MV-4-11 (cell line): Measurements from ENCODE around the gene HEPHL1.
"Not testable (repeated sequence)": the region's sequence is repeated elsewhere in the genome, so short reads cannot be mapped to it uniquely, and the experiment has no call there.

ENCODE experiments used
- DNase-seq: peaks from one replicate; lab custom pipeline; 2025; lab: John Stamatoyannopoulos, UW

Gene HEPHL1

DNA sequence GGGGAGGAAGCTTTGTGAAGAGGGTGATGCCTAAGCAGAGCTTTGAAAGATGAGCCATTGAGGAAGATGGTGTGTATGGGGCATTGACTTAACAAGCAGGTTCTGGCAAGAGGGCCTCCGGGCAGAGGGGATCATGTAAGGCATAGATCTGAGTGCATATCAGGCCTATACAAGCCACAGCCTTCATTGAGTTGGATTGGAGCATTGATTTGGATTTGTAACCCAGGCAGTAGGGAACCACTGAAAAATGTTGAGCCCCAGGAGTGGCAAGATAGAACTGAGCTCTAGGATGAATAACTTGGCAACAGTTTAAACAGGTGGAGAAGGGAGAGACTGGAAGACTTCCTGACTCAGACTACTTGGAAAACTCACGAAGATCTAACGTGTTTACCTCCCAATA is 128.9 kb downstream of the HEPHL1 start:
- DNase-seq = no peak

DNA sequence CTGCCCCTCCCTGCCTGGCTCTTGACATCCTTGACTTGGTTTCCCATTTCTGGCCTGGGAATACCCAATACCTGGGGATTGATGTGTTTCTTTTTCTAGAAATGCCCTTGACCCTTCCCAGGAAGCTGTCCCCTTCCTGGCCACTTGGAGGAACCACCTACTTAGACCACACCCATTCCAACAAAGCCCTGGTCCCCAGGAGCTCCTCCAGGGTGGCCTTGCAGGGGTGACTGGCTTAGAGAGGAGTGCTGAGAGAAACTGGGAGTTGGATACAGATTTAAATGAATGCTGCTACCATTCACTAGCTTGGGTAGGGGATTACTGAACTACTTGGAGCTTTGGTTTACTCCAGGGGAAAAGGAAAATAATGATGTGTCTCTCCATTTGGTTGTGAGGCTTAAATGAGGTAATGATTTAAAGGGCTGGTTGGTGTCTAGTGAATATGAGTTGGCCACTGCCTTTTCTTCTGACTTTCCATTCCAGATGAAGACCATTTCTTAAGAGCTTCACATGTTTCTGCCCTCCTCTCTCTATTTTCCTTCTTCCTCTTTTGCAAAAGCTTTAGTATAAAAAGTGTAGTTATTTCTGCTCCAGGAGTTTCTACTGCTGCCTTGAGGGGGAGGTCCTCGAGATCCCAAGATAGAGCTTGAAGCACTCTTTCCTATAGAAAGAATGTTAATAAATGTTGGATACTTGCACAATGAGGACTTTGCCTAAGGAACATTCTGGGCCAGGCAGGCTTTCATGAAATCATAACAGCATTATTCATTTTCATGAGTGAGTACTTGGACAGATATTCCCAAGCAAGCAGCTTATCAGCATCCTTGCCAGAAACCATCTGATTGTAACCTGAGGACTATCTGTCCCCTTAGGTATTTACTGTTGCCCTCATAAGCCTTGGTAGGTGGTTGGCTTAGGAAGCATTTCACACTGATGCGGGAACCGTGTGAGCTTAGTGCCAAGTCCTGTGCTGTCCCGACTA is 129.8 kb downstream of the HEPHL1 start:
- DNase-seq = peak; percentile 67

DNA sequence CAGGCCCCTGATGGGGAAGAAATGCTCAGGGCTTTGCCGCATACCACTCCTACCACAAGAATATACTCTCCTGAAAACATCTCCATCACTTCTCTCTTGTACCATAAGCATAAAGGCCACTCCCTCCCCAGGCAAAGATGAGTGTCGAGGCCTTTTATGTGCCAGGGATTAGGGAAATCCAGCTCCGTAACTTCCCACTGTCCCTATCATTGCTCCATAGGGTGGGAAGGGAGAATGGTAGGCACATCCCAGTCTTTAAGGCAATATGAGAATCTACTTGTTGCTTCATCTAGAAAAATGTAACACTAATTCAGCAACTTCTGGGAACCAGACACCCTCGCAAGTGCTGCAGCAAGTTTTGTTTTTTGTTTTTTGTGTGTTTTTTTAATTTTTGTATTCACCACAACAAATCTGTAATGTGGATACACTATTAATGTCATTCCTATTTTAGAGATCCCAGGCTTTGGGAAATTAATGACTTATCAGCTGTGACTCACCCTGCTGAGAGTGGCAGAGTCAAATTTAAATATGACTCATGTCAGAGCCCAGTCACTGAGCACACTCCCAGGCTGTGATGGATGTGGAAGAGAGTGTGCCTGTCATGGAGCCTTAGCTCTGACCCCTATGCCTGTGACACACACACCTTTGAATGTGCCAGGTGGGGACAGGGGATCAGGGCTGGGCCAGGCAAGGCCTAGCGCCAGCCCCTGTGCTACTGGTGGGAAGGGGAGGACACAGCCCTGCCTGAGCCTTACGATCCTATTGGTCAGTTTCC is 130.9 kb downstream of the HEPHL1 start:
- peak; percentile 55 for DNase-seq

DNA sequence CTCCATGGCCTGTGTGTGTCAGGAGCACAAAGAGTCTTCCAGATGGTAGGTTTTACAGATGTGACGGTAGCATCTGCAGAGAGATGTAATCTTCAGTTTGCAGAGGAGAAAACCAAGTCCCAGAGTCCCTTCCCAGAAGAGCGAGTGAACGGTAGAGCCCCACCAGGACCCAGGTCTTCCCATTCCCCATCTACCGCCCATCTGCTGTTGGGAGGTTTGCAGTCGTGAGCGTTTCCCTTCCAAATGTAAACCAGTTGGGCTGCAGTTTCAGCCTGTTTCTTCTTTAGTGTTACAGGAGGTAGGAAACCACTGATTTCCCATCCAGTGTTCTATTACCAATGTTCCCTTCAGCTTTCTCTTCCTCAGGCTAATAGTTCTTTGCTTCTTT is 131.5 kb downstream of the HEPHL1 start:
- no peak for DNase-seq

DNA sequence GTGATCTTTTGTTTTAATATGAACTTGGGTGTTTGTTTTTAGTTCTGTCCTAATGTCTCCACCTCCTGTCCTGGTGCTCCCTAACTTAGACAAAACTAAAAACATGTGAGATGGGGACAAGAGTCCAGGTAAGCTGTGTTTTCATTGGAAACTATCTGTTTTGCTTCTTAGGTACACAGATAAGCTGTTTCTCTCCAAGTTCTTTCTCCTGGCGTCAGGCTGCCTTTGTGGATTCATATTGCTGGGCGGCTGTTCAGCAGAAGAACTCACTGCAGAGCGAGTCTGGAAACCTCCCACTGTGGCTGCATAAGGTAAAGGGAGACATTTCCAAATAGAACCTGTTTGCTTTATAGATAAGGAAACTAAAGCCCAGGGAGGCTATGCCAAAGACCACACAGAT is 132.2 kb downstream of the HEPHL1 start:
- no peak for DNase-seq

DNA sequence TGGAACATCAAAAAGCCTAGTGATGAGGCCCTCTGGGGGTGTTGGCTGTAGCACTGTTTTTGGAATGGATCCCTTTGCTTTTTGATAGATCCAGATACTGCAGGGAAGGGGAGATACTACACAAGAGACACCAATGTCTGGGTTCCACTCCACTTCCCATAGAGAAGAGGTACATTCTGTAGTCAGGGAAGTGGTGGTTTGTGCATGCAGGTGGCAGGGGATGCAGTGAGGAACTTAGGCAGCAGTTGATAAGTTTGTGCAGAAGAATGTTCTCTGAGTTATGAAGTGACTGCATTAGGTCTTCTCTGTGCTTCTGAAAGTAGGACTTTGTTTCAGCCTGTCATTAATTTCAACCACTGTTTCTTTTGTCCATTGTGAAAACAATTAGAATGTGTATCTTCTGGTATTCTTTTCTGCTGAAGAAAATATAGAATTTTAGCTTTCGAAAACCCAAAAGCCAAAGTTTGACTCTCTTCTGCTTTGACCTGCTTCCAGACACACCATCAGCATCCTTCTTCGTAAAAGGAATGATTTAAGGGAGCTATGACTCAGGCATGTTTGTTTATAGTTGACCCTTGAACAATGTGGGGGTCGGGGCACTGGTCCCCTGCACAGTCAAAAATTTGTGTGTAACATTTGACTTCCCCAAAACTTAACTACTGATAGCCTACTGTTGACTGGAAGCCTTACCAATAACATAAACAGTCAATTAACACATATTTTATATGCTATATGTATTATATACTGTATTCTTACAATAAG is 133.1 kb downstream of the HEPHL1 start:
- no peak for DNase-seq

DNA sequence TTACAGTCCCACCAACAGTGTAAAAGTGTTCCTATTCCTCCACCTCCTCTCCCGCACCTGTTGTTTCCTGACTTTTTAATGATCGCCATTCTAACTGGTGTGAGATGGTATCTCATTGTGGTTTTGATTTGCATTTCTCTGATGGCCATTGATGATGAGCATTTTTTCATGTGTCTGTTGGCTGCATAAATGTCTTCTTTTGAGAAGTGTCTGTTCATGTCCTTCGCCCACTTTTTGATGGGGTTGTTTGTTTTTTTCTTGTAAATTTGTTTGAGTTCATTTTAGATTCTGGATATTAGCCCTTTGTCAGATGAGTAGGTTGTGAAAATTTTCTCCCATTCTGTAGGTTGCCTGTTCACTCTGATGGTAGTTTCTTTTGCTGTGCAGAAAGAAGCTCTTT is 136.2 kb downstream of the HEPHL1 start:
- DNase-seq = not testable (repeated sequence)
